ENCODE measurements around the gene HECW1.
A peak's percentile ranks its signal among the peaks of the same experiment; 100 is the strongest.
"Not testable (repeated sequence)": the region's sequence is repeated elsewhere in the genome, so short reads cannot be mapped to it uniquely, and the experiment has no call there.

HECW1 gene

DNA sequence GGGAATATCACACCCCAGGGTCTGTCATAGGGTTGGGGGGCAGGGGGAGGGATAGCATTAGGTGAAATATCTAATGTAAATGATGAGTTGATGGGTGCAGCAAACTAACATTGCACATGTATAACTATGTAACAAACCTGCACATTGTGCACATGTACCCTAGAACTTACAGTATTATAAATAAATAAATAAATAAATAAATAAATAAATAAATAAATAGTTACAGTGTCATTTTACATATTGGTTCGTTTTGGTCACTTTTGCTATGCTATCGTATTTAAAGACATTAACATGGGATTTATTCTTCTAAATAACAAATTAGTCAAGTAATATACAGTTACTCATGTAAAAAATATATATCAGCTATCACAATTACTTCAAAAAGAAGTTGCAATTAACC, 228.7 kb downstream of the HECW1 start (continued):
- TF ChIP-seq ZNF394 (tag by site-specific recombination; IDR thresholded peaks at IDR 0.05; ENCODE audit: borderline replicate concordance): peak; percentile 88; the same call in 1 of the 2 replicates
- TF ChIP-seq ZBTB8A (tag by site-specific recombination; IDR thresholded peaks at IDR 0.05): 0 out of 2 replicates have a peak, but pooled peaks have one; percentile 37
- TF ChIP-seq ZNF555 (tag by site-specific recombination; conservative IDR thresholded peaks at IDR 0.05): peak; percentile 71
- TF ChIP-seq KLF7 (tag by site-specific recombination; IDR thresholded peaks at IDR 0.05; ENCODE audit: borderline replicate concordance): no peak

DNA sequence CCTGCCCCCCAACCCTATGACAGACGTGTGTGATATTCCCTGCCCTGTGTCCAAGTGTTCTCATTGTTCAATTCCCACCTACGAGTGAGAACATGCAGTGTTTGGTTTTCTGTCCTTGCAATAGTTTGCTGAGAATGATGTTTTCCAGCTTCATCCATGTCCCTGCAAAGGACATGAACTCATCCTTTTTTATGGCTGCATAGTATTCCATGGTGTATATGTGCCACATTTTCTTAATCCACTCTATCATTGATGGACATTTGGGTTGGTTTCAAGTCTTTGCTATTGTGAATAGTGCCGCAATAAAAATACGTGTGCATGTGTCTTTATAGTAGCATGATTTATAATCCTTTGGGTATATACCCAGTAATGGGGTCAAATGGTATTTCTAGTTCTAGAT, 231.0 kb downstream of the HECW1 start:
- POLR2A ChIA-PET; CTCF ChIA-PET; H3K9me3 ChIP-seq (ENCODE audit: control insufficient read depth, insufficient read depth, low read depth, low read length); H3K27ac ChIP-seq (ENCODE audit: extremely low read depth, low read depth, low read length); H3K4me3 ChIP-seq (ENCODE audit: low read depth, low read length); H3K4me1 ChIP-seq (ENCODE audit: control insufficient read depth, insufficient read depth, low read length); H3K36me3 ChIP-seq (ENCODE audit: control insufficient read depth in 2 of 2, insufficient read depth in 1 of 2, low read length in 2 of 2): not testable (repeated sequence)
- TF ChIP-seq, protein P1, sequence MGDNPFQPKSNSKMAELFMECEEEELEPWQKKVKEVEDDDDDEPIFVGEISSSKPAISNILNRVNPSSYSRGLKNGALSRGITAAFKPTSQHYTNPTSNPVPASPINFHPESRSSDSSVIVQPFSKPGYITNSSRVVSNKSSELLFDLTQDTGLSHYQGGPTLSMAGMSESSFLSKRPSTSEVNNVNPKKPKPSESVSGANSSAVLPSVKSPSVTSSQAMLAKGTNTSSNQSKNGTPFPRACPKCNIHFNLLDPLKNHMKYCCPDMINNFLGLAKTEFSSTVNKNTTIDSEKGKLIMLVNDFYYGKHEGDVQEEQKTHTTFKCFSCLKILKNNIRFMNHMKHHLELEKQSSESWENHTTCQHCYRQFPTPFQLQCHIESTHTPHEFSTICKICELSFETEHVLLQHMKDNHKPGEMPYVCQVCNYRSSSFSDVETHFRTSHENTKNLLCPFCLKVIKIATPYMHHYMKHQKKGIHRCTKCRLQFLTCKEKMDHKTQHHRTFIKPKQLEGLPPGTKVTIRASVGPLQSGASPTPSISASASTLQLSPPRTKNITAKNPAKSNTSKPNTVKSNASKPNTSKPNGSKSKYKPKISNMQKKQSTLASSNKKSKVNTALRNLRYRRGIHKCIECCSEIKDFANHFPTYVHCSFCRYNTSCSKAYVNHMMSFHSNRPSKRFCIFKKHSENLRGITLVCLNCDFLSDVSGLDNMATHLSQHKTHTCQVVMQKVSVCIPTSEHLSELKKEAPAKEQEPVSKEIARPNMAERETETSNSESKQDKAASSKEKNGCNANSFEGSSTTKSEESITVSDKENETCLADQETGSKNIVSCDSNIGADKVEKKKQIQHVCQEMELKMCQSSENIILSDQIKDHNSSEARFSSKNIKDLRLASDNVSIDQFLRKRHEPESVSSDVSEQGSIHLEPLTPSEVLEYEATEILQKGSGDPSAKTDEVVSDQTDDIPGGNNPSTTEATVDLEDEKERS (tag by site-specific recombination; IDR thresholded peaks at IDR 0.05): 0 out of 2 replicates have a peak, but pooled peaks have one; percentile 21
- peak; percentile 94 for TF ChIP-seq ZNF146 (tag by site-specific recombination; IDR thresholded peaks at IDR 0.05)

DNA sequence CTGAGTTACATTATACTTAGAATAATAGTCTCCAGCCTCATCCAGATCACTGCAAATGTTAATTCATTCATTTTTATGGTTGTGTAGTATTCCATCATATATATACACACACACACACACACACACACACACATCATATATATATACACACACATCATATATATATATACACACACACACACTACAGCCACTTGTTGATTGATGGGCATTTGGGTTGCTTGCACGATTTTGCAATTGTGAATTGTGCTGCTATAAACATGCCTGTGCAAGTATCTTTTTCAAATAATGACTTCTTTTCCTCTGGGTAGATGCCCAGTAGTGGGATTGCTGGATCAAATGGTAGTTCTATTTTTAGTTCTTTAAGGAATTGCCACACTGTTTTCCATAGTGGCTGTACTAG, 233.2 kb downstream of the HECW1 start:
- POLR2A ChIA-PET; H3K36me3 ChIP-seq (ENCODE audit: control insufficient read depth in 2 of 2, insufficient read depth in 1 of 2, low read length in 2 of 2); CTCF ChIA-PET: not testable (repeated sequence)

DNA sequence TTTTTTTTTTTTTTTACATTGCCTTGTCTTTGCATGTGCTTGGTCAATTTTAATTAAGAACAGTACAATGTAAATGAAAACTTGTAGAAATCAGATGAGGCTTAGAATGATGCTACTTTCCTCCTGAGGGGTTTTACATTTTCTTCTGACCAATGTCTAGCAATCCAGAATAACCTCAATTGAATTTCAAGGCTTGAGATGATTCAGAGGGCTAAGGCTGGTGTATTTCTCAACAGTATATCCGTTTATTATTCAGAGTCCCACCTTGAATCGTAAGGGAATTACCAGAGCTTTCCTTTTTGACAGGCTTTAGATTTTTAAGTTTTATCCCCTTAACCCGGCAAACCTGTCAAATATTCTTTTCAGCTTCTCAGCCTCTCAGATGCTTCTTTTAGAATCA, 239.2 kb downstream of the HECW1 start:
- no peaks in the 10 kb centered on the region for H3K4me1 ChIP-seq (ENCODE audit: control insufficient read depth, insufficient read depth, low read length)
- no peaks in the 10 kb centered on the region for H3K36me3 ChIP-seq (ENCODE audit: control insufficient read depth in 2 of 2, insufficient read depth in 1 of 2, low read length in 2 of 2)
- CTCF ChIA-PET: interaction anchor here (0.7 kb wide), 1 partner anchor 566 kb away, joined by 5 read pairs; no protein-coding TSS in a partner anchor
- POLR2A ChIA-PET: no interaction called here
- H3K9me3 ChIP-seq (ENCODE audit: control insufficient read depth, insufficient read depth, low read depth, low read length): no peaks in the 10 kb centered on the region; the same call in 1 of the 2 replicates
- no peak overlapping the region for H3K4me3 ChIP-seq (ENCODE audit: low read depth, low read length)
- H3K27ac ChIP-seq (ENCODE audit: extremely low read depth, low read depth, low read length): no peak overlapping the region
- TF ChIP-seq ZNF221 (tag by site-specific recombination; IDR thresholded peaks at IDR 0.05; ENCODE audit: borderline replicate concordance) (no peak), ZSCAN23 (tag by site-specific recombination; IDR thresholded peaks at IDR 0.05) (no peak), ZBTB21 (tag by site-specific recombination; IDR thresholded peaks at IDR 0.05) (no peak), ZNF16 (tag by site-specific recombination; IDR thresholded peaks at IDR 0.05; ENCODE audit: low read depth) (no peak), KLF16 (tag by site-specific recombination; IDR thresholded peaks at IDR 0.05) (no peak), ZNF146 (tag by site-specific recombination; IDR thresholded peaks at IDR 0.05) (no peak), OVOL3 (tag by site-specific recombination; IDR thresholded peaks at IDR 0.05) (no peak), KLF9 (tag by site-specific recombination; IDR thresholded peaks at IDR 0.05; ENCODE audit: low read depth) (no peak), ZFP3 (tag by site-specific recombination; IDR thresholded peaks at IDR 0.05; ENCODE audit: low read depth) (no peak), MZF1 (tag by site-specific recombination; IDR thresholded peaks at IDR 0.05; ENCODE audit: borderline replicate concordance) (no peak)
- TF ChIP-seq, protein P2, sequence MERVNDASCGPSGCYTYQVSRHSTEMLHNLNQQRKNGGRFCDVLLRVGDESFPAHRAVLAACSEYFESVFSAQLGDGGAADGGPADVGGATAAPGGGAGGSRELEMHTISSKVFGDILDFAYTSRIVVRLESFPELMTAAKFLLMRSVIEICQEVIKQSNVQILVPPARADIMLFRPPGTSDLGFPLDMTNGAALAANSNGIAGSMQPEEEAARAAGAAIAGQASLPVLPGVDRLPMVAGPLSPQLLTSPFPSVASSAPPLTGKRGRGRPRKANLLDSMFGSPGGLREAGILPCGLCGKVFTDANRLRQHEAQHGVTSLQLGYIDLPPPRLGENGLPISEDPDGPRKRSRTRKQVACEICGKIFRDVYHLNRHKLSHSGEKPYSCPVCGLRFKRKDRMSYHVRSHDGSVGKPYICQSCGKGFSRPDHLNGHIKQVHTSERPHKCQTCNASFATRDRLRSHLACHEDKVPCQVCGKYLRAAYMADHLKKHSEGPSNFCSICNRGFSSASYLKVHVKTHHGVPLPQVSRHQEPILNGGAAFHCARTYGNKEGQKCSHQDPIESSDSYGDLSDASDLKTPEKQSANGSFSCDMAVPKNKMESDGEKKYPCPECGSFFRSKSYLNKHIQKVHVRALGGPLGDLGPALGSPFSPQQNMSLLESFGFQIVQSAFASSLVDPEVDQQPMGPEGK (tag by site-specific recombination; IDR thresholded peaks at IDR 0.05): no peak
- TF ChIP-seq, protein P3, sequence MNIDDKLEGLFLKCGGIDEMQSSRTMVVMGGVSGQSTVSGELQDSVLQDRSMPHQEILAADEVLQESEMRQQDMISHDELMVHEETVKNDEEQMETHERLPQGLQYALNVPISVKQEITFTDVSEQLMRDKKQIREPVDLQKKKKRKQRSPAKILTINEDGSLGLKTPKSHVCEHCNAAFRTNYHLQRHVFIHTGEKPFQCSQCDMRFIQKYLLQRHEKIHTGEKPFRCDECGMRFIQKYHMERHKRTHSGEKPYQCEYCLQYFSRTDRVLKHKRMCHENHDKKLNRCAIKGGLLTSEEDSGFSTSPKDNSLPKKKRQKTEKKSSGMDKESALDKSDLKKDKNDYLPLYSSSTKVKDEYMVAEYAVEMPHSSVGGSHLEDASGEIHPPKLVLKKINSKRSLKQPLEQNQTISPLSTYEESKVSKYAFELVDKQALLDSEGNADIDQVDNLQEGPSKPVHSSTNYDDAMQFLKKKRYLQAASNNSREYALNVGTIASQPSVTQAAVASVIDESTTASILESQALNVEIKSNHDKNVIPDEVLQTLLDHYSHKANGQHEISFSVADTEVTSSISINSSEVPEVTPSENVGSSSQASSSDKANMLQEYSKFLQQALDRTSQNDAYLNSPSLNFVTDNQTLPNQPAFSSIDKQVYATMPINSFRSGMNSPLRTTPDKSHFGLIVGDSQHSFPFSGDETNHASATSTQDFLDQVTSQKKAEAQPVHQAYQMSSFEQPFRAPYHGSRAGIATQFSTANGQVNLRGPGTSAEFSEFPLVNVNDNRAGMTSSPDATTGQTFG (tag by site-specific recombination; IDR thresholded peaks at IDR 0.05; ENCODE audit: borderline replicate concordance): no peak
- TF ChIP-seq, protein P4, sequence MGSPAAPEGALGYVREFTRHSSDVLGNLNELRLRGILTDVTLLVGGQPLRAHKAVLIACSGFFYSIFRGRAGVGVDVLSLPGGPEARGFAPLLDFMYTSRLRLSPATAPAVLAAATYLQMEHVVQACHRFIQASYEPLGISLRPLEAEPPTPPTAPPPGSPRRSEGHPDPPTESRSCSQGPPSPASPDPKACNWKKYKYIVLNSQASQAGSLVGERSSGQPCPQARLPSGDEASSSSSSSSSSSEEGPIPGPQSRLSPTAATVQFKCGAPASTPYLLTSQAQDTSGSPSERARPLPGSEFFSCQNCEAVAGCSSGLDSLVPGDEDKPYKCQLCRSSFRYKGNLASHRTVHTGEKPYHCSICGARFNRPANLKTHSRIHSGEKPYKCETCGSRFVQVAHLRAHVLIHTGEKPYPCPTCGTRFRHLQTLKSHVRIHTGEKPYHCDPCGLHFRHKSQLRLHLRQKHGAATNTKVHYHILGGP (tag by site-specific recombination; IDR thresholded peaks at IDR 0.05): no peak

More for the DNA sequence above, 233.2 kb downstream of the HECW1 start:
- H3K27ac ChIP-seq (ENCODE audit: extremely low read depth, low read depth, low read length); H3K4me3 ChIP-seq (ENCODE audit: low read depth, low read length); H3K9me3 ChIP-seq (ENCODE audit: control insufficient read depth, insufficient read depth, low read depth, low read length); H3K4me1 ChIP-seq (ENCODE audit: control insufficient read depth, insufficient read depth, low read length): not testable (repeated sequence)
